ENCODE measurements around the gene DAGLA. TPM values are rescaled to one million over a fixed set of nuclear protein-coding genes. Genes with fewer than 3 reads are reported as not detected.
A peak's percentile ranks its signal among the peaks of the same experiment; 100 is the strongest.
"Not testable (repeated sequence)": the region's sequence is repeated elsewhere in the genome, so short reads cannot be mapped to it uniquely, and the experiment has no call there.

Gene DAGLA
- total RNA-seq, 1 experiment from 2014 or later: 3.1 TPM

DNA sequence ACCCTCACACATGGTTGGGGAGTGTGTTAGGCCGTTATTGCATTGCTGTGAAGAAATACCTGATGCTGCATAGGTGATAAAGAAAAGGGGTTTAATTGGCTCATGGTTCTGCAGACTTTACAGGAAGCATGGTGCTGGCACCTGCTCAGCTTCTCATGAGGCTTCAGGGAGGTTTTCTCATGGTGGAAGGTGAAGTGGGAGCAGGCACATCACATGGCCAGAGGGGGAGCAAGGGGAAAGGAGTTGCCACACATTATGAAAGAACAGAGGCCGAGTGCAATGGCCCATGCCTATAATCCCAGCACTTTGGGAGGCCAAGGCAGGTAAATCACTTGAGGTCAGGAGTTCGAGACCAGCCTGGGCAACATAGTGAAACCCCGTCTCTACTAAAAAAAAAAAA, 19.2 kb upstream of the DAGLA start:
- TF ChIP-seq ZNF121 (CRISPR knock-in tag; IDR thresholded peaks at IDR 0.05): peak; percentile 54; the same call in 1 of the 2 replicates
- TF ChIP-seq, protein P1, sequence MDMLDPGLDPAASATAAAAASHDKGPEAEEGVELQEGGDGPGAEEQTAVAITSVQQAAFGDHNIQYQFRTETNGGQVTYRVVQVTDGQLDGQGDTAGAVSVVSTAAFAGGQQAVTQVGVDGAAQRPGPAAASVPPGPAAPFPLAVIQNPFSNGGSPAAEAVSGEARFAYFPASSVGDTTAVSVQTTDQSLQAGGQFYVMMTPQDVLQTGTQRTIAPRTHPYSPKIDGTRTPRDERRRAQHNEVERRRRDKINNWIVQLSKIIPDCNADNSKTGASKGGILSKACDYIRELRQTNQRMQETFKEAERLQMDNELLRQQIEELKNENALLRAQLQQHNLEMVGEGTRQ (CRISPR knock-in tag; IDR thresholded peaks at IDR 0.05): peak; percentile 43; the same call in 1 of the 2 replicates
- not testable (repeated sequence) for H3K36me3 Mint-ChIP-seq; H3K9me3 Mint-ChIP-seq; H3K27me3 Mint-ChIP-seq (ENCODE audit: low read depth); H3K4me3 Mint-ChIP-seq; DNase-seq (ENCODE audit: low spot score); H3K27ac Mint-ChIP-seq
- peak; percentile 49; the same call in 1 of the 2 replicates for ATAC-seq
- peaks cover 29% of the 10 kb centered on the region for H3K4me1 Mint-ChIP-seq
- CTCF ChIA-PET: interaction anchor here (0.6 to 2.0 kb wide), 12 partner anchors 11 to 184 kb away, joined by 3 to 13 read pairs (median 3); no protein-coding TSS in a partner anchor
- POLR2A ChIA-PET: interaction anchor here (0.5 kb wide), 1 partner anchor 77 kb away, joined by 5 read pairs; no protein-coding TSS in a partner anchor

DNA sequence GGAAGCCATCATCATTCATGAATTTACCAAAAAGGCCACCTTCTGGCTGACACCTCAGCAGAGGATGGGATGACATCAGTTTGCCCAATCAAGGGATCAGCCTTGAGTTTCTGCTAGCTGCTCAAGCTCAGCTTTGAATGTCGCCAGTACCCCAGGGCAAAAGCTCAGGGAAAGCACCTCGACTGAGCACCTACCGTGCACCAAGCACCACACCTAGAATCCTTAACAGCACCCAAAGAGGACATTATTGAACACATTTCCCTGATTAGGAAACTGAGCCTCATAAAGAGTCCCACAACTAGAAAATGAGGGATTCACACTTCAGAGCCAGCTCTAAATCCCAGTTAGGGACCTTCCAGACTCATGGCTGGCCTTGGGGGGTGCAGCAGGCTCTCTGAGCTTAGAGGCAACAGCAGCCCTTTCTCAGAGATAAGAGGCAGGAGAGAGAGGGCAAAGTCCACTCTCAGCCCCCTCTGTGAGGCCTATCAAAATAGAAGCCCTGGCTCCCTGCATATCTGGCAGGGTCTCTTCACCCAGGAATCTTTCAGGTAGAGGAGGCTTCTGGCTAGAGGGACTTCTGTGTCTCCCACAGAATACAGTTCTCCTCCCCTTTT, 13.4 kb upstream of the DAGLA start:
- no peak overlapping the region for H3K27ac Mint-ChIP-seq
- ChIA-PET CTCF (interaction anchor here (0.6 to 3.8 kb wide), 25 partner anchors 9 to 231 kb away, joined by 3 to 27 read pairs (median 4); partner anchors contain the start of gene SYT7), POLR2A (no interaction called here)
- peaks cover 11% of the 10 kb centered on the region for H3K4me1 Mint-ChIP-seq
- H3K4me3 Mint-ChIP-seq: no peak overlapping the region
- H3K27me3 Mint-ChIP-seq (ENCODE audit: low read depth): no peaks in the 10 kb centered on the region; the same call in 1 of the 2 replicates
- no peaks in the 10 kb centered on the region for H3K9me3 Mint-ChIP-seq
- DNase-seq (ENCODE audit: low spot score) (no peak), ATAC-seq (peak; percentile 20; the same call in 1 of the 2 replicates)
- no peaks in the 10 kb centered on the region for H3K36me3 Mint-ChIP-seq
- TF ChIP-seq ZNF263 (CRISPR knock-in tag; IDR thresholded peaks at IDR 0.05; ENCODE audit: low read depth) (no peak), IRF2 (CRISPR knock-in tag; IDR thresholded peaks at IDR 0.05; ENCODE audit: borderline replicate concordance, low read depth) (no peak), ZNF423 (CRISPR knock-in tag; IDR thresholded peaks at IDR 0.05) (no peak), PRRX2 (CRISPR knock-in tag; IDR thresholded peaks at IDR 0.05) (no peak), NR2C2 (CRISPR knock-in tag; IDR thresholded peaks at IDR 0.05) (no peak)
- TF ChIP-seq, protein P2, sequence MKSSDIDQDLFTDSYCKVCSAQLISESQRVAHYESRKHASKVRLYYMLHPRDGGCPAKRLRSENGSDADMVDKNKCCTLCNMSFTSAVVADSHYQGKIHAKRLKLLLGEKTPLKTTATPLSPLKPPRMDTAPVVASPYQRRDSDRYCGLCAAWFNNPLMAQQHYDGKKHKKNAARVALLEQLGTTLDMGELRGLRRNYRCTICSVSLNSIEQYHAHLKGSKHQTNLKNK (CRISPR knock-in tag; IDR thresholded peaks at IDR 0.05): no peak
- TF ChIP-seq, protein P3, sequence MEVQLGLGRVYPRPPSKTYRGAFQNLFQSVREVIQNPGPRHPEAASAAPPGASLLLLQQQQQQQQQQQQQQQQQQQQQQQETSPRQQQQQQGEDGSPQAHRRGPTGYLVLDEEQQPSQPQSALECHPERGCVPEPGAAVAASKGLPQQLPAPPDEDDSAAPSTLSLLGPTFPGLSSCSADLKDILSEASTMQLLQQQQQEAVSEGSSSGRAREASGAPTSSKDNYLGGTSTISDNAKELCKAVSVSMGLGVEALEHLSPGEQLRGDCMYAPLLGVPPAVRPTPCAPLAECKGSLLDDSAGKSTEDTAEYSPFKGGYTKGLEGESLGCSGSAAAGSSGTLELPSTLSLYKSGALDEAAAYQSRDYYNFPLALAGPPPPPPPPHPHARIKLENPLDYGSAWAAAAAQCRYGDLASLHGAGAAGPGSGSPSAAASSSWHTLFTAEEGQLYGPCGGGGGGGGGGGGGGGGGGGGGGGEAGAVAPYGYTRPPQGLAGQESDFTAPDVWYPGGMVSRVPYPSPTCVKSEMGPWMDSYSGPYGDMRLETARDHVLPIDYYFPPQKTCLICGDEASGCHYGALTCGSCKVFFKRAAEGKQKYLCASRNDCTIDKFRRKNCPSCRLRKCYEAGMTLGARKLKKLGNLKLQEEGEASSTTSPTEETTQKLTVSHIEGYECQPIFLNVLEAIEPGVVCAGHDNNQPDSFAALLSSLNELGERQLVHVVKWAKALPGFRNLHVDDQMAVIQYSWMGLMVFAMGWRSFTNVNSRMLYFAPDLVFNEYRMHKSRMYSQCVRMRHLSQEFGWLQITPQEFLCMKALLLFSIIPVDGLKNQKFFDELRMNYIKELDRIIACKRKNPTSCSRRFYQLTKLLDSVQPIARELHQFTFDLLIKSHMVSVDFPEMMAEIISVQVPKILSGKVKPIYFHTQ (CRISPR knock-in tag; IDR thresholded peaks at IDR 0.05): no peak
- TF ChIP-seq, protein P4, sequence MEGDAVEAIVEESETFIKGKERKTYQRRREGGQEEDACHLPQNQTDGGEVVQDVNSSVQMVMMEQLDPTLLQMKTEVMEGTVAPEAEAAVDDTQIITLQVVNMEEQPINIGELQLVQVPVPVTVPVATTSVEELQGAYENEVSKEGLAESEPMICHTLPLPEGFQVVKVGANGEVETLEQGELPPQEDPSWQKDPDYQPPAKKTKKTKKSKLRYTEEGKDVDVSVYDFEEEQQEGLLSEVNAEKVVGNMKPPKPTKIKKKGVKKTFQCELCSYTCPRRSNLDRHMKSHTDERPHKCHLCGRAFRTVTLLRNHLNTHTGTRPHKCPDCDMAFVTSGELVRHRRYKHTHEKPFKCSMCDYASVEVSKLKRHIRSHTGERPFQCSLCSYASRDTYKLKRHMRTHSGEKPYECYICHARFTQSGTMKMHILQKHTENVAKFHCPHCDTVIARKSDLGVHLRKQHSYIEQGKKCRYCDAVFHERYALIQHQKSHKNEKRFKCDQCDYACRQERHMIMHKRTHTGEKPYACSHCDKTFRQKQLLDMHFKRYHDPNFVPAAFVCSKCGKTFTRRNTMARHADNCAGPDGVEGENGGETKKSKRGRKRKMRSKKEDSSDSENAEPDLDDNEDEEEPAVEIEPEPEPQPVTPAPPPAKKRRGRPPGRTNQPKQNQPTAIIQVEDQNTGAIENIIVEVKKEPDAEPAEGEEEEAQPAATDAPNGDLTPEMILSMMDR (IDR thresholded peaks at IDR 0.05): no peak
- TF ChIP-seq, protein P5, sequence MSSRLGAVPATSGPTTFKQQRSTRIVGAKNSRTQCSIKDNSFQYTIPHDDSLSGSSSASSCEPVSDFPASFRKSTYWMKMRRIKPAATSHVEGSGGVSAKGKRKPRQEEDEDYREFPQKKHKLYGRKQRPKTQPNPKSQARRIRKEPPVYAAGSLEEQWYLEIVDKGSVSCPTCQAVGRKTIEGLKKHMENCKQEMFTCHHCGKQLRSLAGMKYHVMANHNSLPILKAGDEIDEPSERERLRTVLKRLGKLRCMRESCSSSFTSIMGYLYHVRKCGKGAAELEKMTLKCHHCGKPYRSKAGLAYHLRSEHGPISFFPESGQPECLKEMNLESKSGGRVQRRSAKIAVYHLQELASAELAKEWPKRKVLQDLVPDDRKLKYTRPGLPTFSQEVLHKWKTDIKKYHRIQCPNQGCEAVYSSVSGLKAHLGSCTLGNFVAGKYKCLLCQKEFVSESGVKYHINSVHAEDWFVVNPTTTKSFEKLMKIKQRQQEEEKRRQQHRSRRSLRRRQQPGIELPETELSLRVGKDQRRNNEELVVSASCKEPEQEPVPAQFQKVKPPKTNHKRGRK (CRISPR knock-in tag; IDR thresholded peaks at IDR 0.05; ENCODE audit: borderline replicate concordance): no peak
- TF ChIP-seq, protein P6, sequence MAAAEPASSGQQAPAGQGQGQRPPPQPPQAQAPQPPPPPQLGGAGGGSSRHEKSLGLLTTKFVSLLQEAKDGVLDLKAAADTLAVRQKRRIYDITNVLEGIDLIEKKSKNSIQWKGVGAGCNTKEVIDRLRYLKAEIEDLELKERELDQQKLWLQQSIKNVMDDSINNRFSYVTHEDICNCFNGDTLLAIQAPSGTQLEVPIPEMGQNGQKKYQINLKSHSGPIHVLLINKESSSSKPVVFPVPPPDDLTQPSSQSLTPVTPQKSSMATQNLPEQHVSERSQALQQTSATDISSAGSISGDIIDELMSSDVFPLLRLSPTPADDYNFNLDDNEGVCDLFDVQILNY (CRISPR knock-in tag; IDR thresholded peaks at IDR 0.05): no peak
- TF ChIP-seq, protein P7, sequence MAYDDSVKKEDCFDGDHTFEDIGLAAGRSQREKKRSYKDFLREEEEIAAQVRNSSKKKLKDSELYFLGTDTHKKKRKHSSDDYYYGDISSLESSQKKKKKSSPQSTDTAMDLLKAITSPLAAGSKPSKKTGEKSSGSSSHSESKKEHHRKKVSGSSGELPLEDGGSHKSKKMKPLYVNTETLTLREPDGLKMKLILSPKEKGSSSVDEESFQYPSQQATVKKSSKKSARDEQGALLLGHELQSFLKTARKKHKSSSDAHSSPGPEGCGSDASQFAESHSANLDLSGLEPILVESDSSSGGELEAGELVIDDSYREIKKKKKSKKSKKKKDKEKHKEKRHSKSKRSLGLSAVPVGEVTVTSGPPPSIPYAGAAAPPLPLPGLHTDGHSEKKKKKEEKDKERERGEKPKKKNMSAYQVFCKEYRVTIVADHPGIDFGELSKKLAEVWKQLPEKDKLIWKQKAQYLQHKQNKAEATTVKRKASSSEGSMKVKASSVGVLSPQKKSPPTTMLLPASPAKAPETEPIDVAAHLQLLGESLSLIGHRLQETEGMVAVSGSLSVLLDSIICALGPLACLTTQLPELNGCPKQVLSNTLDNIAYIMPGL (CRISPR knock-in tag; IDR thresholded peaks at IDR 0.05): no peak
- TF ChIP-seq, protein P8, sequence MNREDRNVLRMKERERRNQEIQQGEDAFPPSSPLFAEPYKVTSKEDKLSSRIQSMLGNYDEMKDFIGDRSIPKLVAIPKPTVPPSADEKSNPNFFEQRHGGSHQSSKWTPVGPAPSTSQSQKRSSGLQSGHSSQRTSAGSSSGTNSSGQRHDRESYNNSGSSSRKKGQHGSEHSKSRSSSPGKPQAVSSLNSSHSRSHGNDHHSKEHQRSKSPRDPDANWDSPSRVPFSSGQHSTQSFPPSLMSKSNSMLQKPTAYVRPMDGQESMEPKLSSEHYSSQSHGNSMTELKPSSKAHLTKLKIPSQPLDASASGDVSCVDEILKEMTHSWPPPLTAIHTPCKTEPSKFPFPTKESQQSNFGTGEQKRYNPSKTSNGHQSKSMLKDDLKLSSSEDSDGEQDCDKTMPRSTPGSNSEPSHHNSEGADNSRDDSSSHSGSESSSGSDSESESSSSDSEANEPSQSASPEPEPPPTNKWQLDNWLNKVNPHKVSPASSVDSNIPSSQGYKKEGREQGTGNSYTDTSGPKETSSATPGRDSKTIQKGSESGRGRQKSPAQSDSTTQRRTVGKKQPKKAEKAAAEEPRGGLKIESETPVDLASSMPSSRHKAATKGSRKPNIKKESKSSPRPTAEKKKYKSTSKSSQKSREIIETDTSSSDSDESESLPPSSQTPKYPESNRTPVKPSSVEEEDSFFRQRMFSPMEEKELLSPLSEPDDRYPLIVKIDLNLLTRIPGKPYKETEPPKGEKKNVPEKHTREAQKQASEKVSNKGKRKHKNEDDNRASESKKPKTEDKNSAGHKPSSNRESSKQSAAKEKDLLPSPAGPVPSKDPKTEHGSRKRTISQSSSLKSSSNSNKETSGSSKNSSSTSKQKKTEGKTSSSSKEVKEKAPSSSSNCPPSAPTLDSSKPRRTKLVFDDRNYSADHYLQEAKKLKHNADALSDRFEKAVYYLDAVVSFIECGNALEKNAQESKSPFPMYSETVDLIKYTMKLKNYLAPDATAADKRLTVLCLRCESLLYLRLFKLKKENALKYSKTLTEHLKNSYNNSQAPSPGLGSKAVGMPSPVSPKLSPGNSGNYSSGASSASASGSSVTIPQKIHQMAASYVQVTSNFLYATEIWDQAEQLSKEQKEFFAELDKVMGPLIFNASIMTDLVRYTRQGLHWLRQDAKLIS (CRISPR knock-in tag; IDR thresholded peaks at IDR 0.05; ENCODE audit: borderline replicate concordance): no peak
- TF ChIP-seq, protein P9, sequence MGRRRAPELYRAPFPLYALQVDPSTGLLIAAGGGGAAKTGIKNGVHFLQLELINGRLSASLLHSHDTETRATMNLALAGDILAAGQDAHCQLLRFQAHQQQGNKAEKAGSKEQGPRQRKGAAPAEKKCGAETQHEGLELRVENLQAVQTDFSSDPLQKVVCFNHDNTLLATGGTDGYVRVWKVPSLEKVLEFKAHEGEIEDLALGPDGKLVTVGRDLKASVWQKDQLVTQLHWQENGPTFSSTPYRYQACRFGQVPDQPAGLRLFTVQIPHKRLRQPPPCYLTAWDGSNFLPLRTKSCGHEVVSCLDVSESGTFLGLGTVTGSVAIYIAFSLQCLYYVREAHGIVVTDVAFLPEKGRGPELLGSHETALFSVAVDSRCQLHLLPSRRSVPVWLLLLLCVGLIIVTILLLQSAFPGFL (CRISPR knock-in tag; IDR thresholded peaks at IDR 0.05; ENCODE audit: borderline replicate concordance): no peak

All from WTC11 (cell line).